ENCODE results near the gene LHPP. TPM values are rescaled to one million over a fixed set of nuclear protein-coding genes. Genes with fewer than 3 reads are reported as not detected.

Gene LHPP
- total RNA-seq, 2 donors from 2014 or later: 26.1 to 29.8 TPM

DNA sequence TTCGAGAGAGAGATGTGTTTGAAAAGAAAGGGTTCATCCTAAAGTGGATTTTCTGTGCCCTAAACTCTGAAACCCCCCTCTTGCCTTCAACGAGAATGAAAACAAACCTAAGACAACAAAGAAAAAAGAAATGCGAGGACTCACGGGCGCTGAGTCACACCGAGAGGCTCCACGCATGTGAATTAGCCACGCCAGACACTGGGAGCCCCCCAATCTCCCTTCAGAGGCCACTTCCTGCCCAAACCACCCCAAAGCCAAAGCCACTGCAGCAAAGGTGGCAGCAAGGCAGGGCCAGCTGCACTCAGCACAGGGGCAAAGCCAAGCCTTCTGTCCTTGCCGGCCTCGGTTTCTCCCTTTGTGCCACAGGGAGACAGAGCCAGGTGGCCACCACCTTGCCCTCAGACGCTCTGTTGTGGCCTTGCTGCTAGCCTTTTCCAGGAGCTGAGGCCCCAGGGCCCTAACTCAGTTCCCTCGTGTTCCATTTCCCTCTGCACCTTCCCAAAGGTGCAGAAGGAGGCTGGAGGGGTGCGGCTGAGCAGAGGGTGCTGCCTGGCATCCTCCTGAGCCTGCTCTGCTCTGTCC is 189.3 kb downstream of the LHPP start:
- ATAC-seq (no peak), DNase-seq (no peak)
- intact Hi-C loops (cut with DNase I, micrococcal nuclease): no loop called here

DNA sequence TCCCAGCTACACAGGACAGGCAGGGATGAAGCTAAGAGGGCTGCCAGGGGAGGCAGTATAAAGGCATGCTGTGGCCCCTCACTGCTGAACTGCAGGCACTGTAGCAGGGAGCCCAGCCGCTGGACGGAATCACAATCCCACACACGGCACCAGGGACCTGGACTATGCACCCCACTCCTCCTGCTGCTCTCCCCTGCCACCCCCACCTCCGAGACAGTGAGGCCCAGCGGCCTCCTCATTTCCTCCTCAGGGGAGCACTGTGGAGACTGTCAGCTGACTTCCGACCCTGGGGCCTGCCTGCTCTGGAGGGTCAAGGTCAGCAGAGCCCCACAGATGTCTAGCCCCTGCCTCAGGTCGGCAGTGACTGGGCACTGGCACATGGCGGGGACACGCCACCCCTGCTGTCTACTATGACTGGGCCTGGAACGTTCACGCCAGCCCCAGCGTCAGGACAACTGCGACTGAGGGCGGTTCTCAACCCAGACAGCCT is 189.8 kb downstream of the LHPP start:
- intact Hi-C loops (cut with DNase I, micrococcal nuclease): no loop called here
- DNase-seq (no peak), ATAC-seq (no peak)

DNA sequence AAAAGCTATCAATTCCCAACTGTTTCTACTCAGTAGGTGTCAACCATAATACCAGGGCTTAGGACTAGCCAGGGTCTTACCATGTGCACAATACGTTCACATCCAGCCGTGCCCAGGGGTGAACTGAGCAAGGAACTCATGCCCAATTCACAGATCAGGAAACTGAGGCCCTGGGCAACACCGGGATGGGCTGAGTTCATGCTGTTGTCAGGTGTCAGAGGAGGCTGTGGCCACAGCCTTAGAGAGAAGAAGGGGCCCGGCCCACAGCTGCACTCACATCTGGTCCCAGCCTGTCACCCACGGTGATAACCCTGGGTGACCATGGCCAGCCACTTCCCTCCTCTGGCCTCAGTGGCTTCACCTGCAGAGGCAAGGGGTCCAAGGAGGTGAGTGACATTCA is 190.6 kb downstream of the LHPP start:
- DNase-seq (no peak), ATAC-seq (no peak)
- intact Hi-C loops (cut with DNase I, micrococcal nuclease): no loop called here

DNA sequence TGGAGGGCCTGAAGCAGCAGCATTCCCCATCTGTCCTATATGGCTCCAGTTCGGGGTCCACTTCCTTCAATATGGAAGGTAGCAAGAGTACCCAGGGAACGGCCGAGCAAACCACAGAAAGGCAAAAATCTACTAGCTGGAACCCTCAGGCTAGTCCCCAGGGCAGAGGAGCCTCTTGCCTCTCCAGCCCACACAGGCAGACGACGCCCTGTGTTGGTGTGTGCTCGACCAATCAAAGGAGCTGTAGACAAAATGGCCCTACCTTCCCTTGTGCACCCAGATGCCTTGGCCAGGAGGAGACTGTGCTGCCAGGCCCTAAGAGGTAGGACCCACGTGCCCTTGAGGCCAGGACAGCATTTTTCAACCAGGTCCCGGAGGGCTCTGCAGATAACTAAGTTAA is 191.1 kb downstream of the LHPP start:
- intact Hi-C loops (cut with DNase I, micrococcal nuclease): no loop called here
- no peak for DNase-seq
- no peak for ATAC-seq

DNA sequence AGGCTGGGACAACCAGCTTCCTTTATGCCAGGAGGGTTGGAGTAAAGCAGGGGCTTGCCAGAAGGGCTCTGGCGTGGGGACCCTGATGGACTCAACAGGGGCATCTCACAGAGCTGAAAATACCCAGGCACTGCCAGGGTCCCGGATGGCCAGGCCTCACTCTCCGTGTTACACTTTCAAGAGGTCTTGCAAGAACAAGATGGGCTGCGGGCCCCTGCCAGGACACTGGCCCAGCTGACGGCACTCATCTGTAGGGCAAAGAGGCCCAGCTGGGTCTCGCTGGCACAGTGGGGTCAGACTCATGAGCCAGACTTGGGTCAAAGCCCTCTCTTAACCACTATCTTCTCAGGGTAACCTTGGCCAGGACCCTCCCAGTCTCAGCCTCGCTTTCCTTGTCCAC is 191.7 kb downstream of the LHPP start:
- DNase-seq (no peak), ATAC-seq (no peak)
- intact Hi-C loops (cut with DNase I, micrococcal nuclease): no loop called here

DNA sequence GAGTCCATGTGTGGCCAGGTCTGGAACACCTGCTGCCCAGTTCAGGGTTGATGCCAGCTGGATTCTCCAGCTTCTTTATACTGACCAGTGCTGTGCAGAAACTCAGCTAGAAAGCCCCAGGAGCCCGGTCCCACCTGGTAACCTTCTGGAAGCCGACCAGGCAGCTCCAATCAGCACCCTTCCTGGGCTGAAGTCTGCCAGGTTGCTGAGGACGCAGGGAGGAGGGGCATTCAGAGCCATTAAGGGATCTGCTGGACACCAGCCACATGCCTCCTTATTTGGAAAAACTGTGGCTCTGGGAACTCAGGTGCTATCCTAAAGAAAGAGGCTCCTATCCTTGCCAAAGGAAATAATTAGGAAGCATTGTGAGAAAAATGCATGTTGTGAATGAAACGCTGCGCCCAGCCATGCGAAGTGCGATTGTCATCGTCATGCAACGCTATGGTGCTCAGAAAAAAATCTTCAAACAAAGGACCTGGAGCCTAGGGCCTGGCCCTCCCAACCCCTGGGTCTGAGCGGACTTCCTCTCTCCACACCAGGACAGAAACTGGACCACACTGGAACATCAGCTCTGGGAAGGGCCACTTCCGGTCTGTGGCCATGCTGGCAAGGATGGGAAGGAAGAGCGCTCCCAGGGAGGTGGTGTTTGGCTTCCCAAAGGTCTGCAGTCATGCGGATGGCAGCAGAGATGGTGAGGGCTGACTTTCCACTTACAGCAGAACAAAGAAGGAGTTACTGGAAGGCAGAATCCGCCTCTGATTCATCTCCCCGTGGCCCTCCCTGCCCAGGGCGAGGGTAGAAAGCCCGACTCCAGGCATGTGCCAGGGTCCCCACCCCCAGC is 192.4 kb downstream of the LHPP start:
- intact Hi-C loops (cut with DNase I, micrococcal nuclease): no loop called here

DNA sequence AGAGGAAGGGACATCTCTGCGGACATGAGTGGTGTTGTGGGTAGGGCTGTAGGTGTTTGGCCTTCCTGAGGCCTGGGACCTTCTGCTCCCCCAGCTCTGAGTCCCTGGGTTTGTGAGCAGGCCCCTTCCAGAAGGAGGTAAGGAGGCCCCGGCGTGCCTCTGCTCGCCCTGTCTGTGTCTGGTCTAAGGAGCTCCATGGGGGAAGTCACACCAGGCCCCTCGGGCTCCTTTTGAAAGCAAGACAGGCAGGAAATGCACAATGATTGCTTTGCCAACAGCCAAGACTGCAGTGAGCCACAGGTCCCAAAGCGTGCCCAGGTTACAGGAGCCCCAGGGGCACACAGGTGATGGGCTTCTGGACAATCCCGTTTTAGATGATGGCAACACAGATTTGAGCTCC is 193.1 kb downstream of the LHPP start:
- ATAC-seq: no peak
- intact Hi-C loops (cut with DNase I, micrococcal nuclease): no loop called here
- no peak for DNase-seq

More for the DNA sequence above, 192.4 kb downstream of the LHPP start:
- no peak for ATAC-seq
- DNase-seq: no peak

DNA sequence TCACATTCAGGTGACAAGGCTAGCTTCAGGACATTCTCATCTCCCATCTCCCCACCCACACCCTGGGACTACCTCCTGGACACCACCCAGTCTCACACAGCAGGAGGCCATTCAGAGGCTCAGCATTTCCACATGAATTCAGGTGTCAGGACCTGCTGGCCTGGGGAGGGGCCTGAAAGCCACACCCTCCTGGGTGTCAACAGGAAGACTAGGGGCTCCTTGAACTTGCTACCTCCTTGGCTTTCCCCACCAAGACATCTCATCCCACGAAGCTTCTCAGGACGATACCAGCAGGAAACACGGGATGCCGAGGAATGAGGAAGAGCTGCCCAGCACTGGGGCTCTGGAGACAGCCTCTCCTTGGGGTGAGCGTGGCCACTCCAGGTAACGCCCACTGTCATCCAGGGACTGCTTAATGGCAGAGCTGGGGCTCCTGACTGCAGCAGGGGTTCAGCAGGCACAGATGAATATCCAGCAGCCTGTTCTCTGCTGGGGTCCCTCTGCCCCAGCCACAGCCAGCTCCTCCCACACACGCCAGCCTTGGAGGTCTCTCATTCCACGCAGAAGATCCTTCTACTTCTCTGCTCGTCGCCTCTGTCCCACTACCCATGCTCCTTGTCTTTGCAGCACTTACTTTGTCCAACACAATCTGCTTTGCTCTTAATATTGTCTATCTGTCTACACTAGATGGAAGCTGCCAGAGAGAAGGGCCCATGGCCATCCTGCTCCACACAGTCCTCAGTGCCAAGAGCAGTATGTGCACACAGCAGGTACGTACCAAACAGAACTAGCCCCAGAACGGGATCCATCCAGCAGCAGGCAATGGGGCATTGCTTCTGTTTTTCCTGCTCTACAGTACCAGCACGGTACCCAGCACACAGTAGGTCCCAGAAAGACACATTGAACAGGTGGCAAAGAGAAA is 193.8 kb downstream of the LHPP start:
- DNase-seq: no peak
- no peak for ATAC-seq
- intact Hi-C loops (cut with DNase I, micrococcal nuclease): no loop called here

DNA sequence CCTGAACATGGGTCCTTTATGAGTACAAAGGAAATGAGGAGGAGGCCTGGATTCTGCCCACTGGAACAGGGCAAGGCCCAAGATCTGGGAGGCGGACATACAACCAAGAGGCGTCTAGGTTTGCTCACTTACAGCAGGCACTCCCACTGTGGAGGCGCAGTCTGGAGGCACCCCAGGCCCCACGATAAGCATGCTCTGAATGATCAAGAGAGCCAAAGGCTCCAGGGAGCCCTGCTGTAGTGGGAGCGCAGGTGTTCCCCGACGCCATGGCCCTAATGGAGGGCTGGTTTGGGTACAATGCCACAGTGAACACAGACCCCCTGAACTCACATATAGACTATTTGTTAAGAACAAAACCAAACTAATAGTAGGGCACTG is 194.5 kb downstream of the LHPP start:
- intact Hi-C loops (cut with DNase I, micrococcal nuclease): no loop called here
- DNase-seq (no peak), ATAC-seq (no peak)

DNA sequence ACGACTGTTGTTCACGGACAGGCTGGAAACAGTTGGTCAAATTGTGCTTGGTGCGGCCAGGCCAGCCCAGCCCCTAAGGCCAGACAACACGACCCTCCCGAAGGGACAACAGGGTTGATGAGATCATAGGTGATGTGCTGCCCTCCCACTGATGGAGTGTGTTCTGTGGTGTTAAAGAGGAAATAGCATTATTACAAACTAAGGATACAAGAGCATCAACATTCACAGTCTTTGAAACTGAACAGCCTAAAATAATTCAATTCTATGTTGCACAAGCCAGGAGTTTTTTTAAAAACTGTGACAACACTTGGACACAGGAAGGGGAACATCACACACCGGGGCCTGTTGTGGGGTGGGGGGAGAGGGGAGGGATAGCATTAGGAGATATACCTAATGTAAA is 194.9 kb downstream of the LHPP start:
- DNase-seq: no peak
- intact Hi-C loops (cut with DNase I, micrococcal nuclease): no loop called here
- ATAC-seq: no peak

DNA sequence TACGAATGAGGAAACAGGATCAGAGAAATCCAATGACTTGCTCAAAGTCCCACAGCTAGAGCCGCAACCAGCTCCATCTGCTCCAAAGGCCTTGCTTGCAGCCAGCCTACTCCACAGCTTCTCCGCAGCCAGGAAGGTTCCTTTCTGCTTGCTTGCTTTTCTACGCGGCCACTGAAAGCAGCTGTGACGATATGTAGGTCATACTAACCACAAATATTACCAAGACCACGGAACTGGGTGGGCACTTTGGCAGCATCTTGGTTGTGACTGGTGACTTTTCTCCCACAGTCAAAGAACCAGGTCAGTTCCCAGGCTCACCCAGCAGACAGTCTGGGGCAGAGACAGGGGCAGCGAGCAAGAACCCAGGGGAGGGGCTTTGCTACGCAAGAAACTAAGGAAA is 196.2 kb downstream of the LHPP start:
- ATAC-seq (no peak), DNase-seq (no peak)
- intact Hi-C loops (cut with DNase I, micrococcal nuclease): no loop called here

DNA sequence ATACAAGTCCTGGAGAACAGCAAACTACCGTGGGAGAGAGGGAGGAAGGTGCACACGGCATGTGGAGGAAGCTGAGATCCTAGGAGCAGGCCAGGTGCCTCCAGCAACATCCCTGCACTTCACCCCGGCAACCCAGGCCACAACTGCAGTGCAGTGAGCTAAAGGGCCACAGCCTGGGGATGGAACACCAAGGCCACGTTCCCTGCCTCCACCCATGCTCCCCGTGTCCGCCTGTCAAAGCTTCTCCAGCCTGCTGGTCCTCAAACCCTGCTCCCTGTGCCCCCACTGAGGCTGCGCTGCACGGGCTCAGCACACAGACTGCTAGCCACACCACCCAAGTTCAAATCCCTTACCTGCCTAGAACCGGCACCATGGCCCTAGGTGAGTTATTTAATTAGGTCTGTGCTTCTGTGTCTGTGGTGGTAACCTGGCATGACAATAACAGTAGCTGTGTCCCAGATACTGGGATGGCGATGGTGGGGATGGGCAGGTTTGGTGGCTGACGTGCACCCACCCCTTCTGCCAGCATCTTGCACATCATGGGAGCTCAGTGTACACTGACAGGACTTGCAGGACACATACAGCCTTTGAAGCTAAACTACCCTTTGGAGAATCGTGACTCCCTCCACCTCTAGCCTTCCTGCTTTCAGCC is 197.1 kb downstream of the LHPP start:
- DNase-seq (no peak), ATAC-seq (no peak)
- intact Hi-C loops (cut with DNase I, micrococcal nuclease): no loop called here

DNA sequence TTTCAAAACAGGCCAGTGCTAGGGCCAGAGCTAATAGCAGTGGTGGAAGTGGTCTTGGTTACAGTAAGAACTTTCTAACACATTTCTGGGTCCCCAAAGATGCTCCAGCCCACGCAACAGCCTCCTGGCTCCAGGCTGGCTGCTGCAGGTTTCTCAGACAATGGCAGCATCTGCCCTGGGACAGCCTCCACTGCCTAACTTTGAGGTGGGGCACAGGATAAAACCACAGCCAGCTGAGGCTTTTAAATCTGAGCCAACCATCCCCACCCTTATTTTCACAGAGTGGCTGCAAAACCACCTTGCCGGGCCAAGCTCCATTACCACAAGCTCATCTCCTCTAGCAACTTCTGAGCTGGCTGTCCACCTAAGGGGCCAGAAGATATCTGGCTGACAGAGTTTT is 197.8 kb downstream of the LHPP start:
- DNase-seq (no peak), ATAC-seq (no peak)
- intact Hi-C loops (cut with DNase I, micrococcal nuclease): no loop called here

DNA sequence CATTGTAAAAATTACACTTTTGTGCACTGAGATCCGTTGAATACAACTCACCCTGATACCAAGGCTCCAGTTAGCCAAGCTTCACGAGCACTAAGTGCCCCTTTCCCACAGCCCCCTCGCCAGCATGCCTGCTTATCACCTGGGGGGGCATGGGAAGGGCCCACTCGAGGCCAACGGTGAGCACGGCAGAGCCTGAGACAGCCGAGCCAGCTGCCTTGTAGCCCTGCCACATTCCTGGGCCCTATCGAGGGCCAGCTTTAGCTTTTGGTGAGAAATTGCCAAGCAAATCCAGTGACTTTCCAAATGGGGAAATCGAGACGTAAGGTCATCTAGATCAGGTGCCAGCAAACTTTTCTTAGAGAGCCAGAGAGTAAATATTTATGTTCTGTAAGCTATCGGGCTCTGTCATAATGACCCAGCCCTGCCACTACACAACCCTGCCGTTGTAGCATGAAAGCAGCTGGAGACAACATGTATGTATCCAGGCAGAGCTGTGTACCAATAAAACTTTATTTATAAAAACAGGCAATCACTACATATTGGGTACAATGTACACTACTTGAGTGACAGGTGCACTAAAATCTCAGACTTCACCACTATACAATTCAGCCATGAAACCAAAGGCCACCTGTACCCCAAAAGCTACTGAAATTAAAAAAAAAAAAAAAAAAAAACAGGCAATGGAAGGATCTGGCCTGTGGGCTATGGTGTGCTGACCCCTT is 198.9 kb downstream of the LHPP start:
- DNase-seq: no peak
- intact Hi-C loops (cut with DNase I, micrococcal nuclease): no loop called here

DNA sequence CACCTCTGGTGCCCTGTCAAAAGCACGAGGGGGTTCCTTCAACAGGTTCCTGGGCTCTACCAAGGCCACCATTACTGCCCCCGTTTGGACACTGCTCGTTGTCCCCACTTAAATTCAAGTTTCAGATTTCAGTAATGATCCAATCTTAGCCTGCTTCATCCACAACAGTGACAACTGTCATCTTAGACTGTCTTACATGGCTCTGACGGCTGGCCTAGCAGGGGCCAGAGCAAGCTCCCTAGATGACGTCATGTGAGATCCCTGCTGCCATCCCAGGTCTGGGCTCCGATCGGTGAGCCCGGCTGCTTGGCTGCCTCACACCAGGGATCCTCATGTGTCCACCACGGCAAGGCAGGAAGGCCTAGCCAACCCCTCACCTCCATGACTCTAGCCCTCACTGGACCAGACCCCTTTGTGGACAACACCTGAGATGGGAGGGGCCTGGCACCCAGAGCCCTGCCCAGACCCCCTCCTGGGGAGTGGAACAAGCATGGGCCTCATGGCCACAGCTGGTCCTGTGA is 200.1 kb downstream of the LHPP start:
- ATAC-seq (no peak), DNase-seq (no peak)
- intact Hi-C loops (cut with DNase I, micrococcal nuclease): no loop called here

More for the DNA sequence above, 198.9 kb downstream of the LHPP start:
- peak; percentile 45 for ATAC-seq

DNA sequence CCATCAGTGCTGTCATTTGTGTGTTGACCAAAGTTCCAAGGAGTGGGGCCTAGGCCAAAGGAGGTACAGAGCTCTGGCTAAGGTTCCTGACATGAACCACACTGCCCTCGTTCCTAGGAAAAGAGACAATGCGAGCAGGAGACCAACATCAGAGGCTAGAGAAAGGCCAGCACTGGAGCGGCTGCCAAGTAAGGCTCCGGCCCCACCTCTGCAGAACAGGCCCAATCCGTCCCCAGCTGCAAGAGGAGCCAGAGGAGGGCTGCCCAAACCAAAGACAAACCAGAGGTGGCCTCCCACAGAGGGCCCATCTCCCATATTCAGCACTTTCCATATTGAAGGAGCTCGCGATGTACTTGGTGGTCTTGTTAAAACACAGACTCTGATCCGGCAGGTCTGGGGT is 201.6 kb downstream of the LHPP start:
- intact Hi-C loops (cut with DNase I, micrococcal nuclease): no loop called here
- ATAC-seq (no peak), DNase-seq (no peak)
